ENCODE measurements around the gene ADCY7. TPM values are rescaled to one million over a fixed set of nuclear protein-coding genes. Genes with fewer than 3 reads are reported as not detected.
A peak's percentile ranks its signal among the peaks of the same experiment; 100 is the strongest.
"Not testable (repeated sequence)": the region's sequence is repeated elsewhere in the genome, so short reads cannot be mapped to it uniquely, and the experiment has no call there.

The ADCY7 gene
- 39.4 TPM for total RNA-seq

GRCh38 chr16:50266337-50267091, at the start of gene ADCY7:
TSS of gene ADCY7 (plus strand) at chr16:50266551. CDS start at chr16:50288180, 21,629 bp downstream.
- DNase-seq (ENCODE audit: low spot score) (peak; percentile 78), ATAC-seq (peak; percentile 83)
- intact Hi-C loops (cut with DNase I): no loop called here

GRCh38 chr16:50219402-50219975, 46.9 kb upstream of the ADCY7 start:
- DNase-seq (ENCODE audit: low spot score): no peak
- ATAC-seq: no peak
- intact Hi-C loops (cut with DNase I): loop anchor here (10.0 kb wide), 2 partner anchors 145 to 195 kb away; partner anchors contain the start of genes BRD7 and CNEP1R1

- DNase-seq (ENCODE audit: low spot score) (no peak), ATAC-seq (no peak)
- intact Hi-C loops (cut with DNase I): no loop called here
These were observed 42.1 kb upstream of the ADCY7 start for GRCh38 chr16:50224286-50224685.

- DNase-seq (ENCODE audit: low spot score) (no peak), ATAC-seq (no peak)
- intact Hi-C loops (cut with DNase I): no loop called here
These were observed 39.2 kb upstream of the ADCY7 start for GRCh38 chr16:50227120-50227519.

- intact Hi-C loops (cut with DNase I): no loop called here
- ATAC-seq (no peak), DNase-seq (ENCODE audit: low spot score) (no peak)
These were observed 38.7 kb upstream of the ADCY7 start for GRCh38 chr16:50227665-50228064.

GRCh38 chr16:50228364-50228868, 37.9 kb upstream of the ADCY7 start:
- DNase-seq (ENCODE audit: low spot score): no peak
- intact Hi-C loops (cut with DNase I): no loop called here
- no peak for ATAC-seq

- intact Hi-C loops (cut with DNase I): no loop called here
- ATAC-seq (no peak), DNase-seq (ENCODE audit: low spot score) (no peak)
These were observed 37.1 kb upstream of the ADCY7 start for GRCh38 chr16:50229149-50229726.

GRCh38 chr16:50234771-50235556, 31.4 kb upstream of the ADCY7 start:
- ATAC-seq (no peak), DNase-seq (ENCODE audit: low spot score) (no peak)
- intact Hi-C loops (cut with DNase I): no loop called here

- no peak for DNase-seq (ENCODE audit: low spot score)
- intact Hi-C loops (cut with DNase I): no loop called here
- ATAC-seq: peak; percentile 77
These were observed 30.8 kb upstream of the ADCY7 start for GRCh38 chr16:50235581-50235980.

- intact Hi-C loops (cut with DNase I): no loop called here
- DNase-seq (ENCODE audit: low spot score) (no peak), ATAC-seq (no peak)
These were observed 28.0 kb upstream of the ADCY7 start for GRCh38 chr16:50238314-50238713.

- intact Hi-C loops (cut with DNase I): no loop called here
- ATAC-seq: no peak
- no peak for DNase-seq (ENCODE audit: low spot score)
These were observed 27.5 kb upstream of the ADCY7 start for GRCh38 chr16:50238868-50239301.

- intact Hi-C loops (cut with DNase I); ATAC-seq; DNase-seq (ENCODE audit: low spot score): not testable (repeated sequence)
These were observed 23.3 kb upstream of the ADCY7 start for GRCh38 chr16:50243024-50243423.

DNA sequence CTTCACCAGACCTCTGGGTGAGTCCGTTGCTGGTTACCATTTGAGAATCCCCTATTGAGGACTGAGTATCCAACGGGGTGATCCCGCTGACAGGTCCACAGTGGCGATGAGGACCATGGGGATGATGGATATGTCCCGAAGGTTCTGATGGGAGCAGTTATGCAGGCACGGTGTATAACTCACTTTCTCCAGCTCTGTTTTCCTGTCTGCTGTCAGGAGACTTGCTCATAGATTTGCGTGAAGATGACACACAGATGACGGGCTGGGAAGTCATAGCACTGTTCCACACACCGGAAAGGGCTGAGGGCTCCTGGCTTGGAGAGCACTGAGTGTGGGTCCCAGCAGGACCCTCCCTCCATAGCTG, 22.2 kb upstream of the ADCY7 start:
- intact Hi-C loops (cut with DNase I): no loop called here
- ATAC-seq: no peak
- no peak for DNase-seq (ENCODE audit: low spot score)

DNA sequence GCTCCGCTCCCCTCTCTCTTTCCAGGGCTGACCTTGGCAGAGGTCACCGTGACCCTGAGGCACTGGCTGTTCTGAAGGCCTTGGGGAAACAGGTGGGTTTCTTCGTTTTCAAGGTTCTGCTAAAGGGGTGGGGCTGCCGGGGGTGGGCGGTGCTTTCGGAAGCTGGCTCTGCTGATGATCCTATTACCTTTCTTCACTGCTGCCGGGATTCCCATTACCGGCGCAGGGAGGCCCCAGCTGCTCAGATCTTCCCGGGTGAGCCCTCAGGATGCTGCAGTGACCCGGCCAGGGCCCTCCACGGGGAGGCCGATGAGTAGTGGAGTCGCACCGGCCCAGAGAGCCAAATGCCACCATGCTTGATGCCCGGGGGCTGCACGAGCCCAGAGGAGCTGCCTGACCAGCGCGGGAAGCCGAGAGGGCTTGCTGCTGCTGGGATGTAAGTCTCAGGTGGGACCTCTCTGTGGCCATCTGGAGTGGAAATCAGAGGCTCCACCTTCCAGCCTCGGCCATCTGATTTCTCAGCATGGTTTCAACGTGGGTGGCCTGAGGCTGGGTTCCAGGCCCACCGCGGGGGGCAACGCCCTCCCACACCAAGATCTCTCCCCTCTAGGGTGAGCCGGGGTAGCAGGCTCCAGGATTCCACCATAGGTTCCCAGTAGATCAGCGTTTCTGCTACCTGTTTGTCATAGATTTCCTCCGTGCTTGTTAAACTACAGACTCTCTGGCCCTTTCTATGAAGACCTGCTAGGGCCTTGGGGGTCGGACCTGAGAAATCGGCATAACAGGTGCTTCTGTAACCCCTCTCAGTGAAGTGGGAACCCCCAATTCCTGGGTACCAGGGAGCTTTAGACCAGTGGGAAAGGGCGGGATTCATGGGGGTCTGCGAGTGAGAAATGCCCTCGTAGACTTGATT, 21.6 kb upstream of the ADCY7 start:
- DNase-seq (ENCODE audit: low spot score) (peak; percentile 52), ATAC-seq (peak; percentile 10)
- intact Hi-C loops (cut with DNase I): no loop called here

GRCh38 chr16:50245417-50246298, 20.7 kb upstream of the ADCY7 start:
- ATAC-seq (peak; percentile 65), DNase-seq (ENCODE audit: low spot score) (peak; percentile 66)
- intact Hi-C loops (cut with DNase I): loop anchor here (1.0 kb wide), 1 partner anchor 38 kb away; no protein-coding TSS in a partner anchor

DNA sequence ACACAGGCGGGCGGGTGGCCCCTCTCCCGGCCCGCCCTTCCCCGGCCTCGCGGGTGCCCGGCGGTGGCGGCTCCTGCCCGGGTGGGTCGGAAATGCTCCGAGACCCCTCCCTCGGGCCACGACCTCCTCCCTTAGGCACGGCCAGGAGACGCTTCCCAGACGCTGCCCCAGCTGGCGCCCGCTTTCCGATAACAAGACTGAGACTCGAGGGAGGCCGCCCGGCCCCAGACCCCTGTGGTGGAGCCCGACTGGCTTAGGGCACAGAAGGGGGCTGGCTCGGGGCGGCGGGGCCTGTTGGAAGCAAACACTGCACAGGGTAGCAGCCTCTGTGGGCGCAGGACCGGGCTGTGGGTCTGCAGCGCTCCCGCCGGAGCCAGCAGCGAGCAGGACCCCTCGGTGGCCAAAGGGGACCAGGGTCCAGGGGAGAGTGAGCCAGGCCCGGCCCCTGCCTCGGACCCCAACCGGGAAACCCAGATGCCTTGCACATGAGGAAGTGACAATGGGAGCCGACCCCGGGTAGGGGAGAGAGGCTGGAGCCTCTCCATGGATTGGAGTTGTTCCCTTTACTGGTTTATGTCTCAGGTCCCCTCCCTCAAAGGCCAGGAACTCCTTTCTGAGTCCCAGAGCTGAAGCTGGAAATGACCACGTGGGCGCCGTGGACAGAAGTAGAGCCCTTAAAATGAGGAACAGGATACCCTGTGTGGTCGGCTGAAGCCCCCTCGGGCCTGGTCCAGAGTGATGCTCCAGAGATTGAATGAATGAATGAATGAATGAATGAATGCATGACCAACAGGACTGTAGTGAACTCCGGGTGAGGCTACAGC, 19.8 kb upstream of the ADCY7 start:
- peak; percentile 67 for DNase-seq (ENCODE audit: low spot score)
- ATAC-seq: peak; percentile 16
- intact Hi-C loops (cut with DNase I): loop anchor here (1.0 kb wide), 1 partner anchor 37 kb away; no protein-coding TSS in a partner anchor
